Esophagus muscularis mucosa (tissue), 4 donors: ENCODE measurements around the gene PIR. TPM values are rescaled to one million over a fixed set of nuclear protein-coding genes. Genes with fewer than 3 reads are reported as not detected.

ENCODE experiments used
- DNase-seq: peaks from one replicate; pipeline ENCODE4 v3.0.0-alpha.2; 2017; ENCODE audit errors: extremely low spot score
- H3K27ac ChIP-seq, 4 donors: fragments of 200-600 bp; sonication (generic); replicated peaks in 1 of 4; 1 replicate in 3 of 4; 2 replicates in 1 of 4; pipeline ENCODE4 v1.5.1; 2016 to 2019; ENCODE audit warnings: mild to moderate bottlenecking in 1 of 4
- H3K27me3 ChIP-seq, 4 donors: fragments of 200-600 bp; sonication (generic); one replicate each; pipeline versions ENCODE4 v1.5.1 to v1.6.0; 2016 to 2019
- H3K36me3 ChIP-seq, 4 donors: fragments of 200-600 bp; sonication (generic); one replicate each; pipeline ENCODE4 v1.5.1; 2016 to 2019
- H3K4me1 ChIP-seq, 4 donors: fragments of 200-600 bp; sonication (generic); one replicate each; pipeline ENCODE4 v1.5.1; 2016 to 2019
- H3K4me3 ChIP-seq, 4 donors: fragments of 200-600 bp; sonication (generic); 1 replicate in 2 of 4; 2 replicates in 2 of 4; pipeline ENCODE4 v1.5.1; 2016 to 2019; ENCODE audit warnings: mild to moderate bottlenecking in 4 of 4, moderate library complexity in 1 of 4
- H3K9me3 ChIP-seq, 4 donors: fragments of 200-600 bp; sonication (generic); 1 replicate in 3 of 4; 2 replicates in 1 of 4; pipeline ENCODE4 v1.5.1; 2016 to 2019
- EP300 ChIP-seq: sonication (generic); formaldehyde crosslinking; IDR thresholded peaks from one replicate; pipeline ENCODE4 v1.6.1; 2017; ENCODE audit warnings: antibody characterized with exemption
- POLR2A ChIP-seq: fragments of 450-650 bp; IDR thresholded peaks from one replicate; pipeline ENCODE4 v1.6.1; 2017; ENCODE audit warnings: antibody characterized with exemption, moderate library complexity, mild to moderate bottlenecking, low read depth
- POLR2AphosphoS5 ChIP-seq, 2 donors: sonication (generic); formaldehyde crosslinking; IDR thresholded peaks; one replicate each; pipeline ENCODE4 v1.6.1; 2017; ENCODE audit warnings: antibody characterized with exemption in 2 of 2
- WGBS: methylation state at CpG from one replicate; pipeline ENCODE4 v1.1.5; 2018; 5-methylcytosine and 5-hydroxymethylcytosine counted together
- intact Hi-C: fragments of 100-400 bp; cut with DNase I; formaldehyde crosslinking; loops from one replicate; pipeline ENCODE4 v1.15.1; 2023
- total RNA-seq, 4 donors: library from RNA; depleted of rRNA; stranded (reverse); fragments of >200 nt; gene quantifications; one replicate each; pipeline versions ENCODE4 v1.1.0 to v1.2.1, GENCODE V29; 2016
- TF ChIP-seq, protein P1 (sequence below), 3 experiments: fragments of 200-600 bp in 2 of 3; fragments of 450-650 bp in 1 of 3; sonication (generic) in 2 of 3; IDR thresholded peaks; one replicate each; pipeline ENCODE4 v1.5.1; 2017 to 2019; ENCODE audit warnings: antibody characterized with exemption in 3 of 3, mild to moderate bottlenecking in 2 of 3, moderate library complexity in 1 of 3

The PIR gene
- total RNA-seq, 4 donors from 2014 or later: 12.1 to 24.9 (median 19.3) TPM

DNA sequence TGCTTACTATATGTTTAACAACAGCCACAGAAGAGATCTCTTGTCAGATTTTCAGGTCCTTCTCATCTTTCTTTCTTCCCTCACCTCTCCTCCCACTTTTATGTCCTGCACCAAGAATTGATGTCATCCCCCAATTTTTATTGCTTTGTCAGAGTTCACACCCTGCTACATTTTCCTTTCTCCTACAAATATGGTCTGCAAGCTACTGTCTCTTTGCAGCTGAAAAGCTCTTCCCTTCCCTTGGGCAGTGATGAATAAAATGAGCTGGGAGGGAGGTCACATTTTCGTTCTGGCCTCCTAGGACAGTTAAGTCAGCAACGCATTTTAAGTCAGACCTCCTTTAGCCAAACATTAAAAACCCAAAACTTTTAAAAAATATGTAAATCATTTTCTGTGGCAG lies 82.2 kb downstream of the PIR start:
- Histone ChIP-seq H3K9me3 (no peaks in the 10 kb centered on the region), H3K4me1 (no peaks in the 10 kb centered on the region), H3K27me3 (no peaks in the 10 kb centered on the region), H3K27ac (no peak overlapping the region), H3K4me3 (no peak overlapping the region), H3K36me3 (no peaks in the 10 kb centered on the region)
- TF ChIP-seq EP300 (no peak), POLR2AphosphoS5 (IDR thresholded peaks at IDR 0.05) (no peak), POLR2A (no peak)
- 71% methylated on average over 2 of the region's 2 CpGs for WGBS
- no peak for DNase-seq
- intact Hi-C loops: no loop called here

GRCh38 chrX:15410430-15410829 lies 82.7 kb downstream of the PIR start:
- Histone ChIP-seq H3K9me3 (no peaks in the 10 kb centered on the region), H3K4me3 (no peak overlapping the region), H3K27me3 (no peaks in the 10 kb centered on the region), H3K4me1 (no peaks in the 10 kb centered on the region), H3K36me3 (no peaks in the 10 kb centered on the region), H3K27ac (no peak overlapping the region)
- no peak for DNase-seq
- no peak for TF ChIP-seq POLR2AphosphoS5 (IDR thresholded peaks at IDR 0.05)
- no peak for TF ChIP-seq EP300
- TF ChIP-seq POLR2A: no peak
- TF ChIP-seq, protein P1, sequence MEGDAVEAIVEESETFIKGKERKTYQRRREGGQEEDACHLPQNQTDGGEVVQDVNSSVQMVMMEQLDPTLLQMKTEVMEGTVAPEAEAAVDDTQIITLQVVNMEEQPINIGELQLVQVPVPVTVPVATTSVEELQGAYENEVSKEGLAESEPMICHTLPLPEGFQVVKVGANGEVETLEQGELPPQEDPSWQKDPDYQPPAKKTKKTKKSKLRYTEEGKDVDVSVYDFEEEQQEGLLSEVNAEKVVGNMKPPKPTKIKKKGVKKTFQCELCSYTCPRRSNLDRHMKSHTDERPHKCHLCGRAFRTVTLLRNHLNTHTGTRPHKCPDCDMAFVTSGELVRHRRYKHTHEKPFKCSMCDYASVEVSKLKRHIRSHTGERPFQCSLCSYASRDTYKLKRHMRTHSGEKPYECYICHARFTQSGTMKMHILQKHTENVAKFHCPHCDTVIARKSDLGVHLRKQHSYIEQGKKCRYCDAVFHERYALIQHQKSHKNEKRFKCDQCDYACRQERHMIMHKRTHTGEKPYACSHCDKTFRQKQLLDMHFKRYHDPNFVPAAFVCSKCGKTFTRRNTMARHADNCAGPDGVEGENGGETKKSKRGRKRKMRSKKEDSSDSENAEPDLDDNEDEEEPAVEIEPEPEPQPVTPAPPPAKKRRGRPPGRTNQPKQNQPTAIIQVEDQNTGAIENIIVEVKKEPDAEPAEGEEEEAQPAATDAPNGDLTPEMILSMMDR (IDR thresholded peaks at IDR 0.05): no peak
- intact Hi-C loops: no loop called here

DNA sequence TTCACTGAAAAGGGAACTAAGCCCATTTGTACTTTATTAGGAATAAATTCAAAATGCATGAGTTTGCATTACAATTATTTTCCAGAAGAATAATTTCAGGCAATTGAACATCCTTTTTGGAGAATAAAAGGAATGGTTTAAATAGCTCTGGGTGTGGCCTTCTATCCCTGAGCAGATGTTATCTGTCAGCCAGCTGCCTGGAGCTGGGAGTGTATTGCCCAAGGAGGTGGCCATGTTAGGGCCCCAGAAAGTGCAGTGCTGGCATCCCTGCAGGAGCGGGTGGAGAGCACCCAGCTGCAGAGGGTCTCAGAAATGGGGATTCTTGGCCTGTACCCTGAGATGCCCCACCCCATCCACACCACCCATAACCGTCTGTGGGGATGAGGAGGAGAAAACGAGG lies 87.3 kb downstream of the PIR start:
- no peak overlapping the region for H3K27ac ChIP-seq
- intact Hi-C loops: no loop called here
- WGBS: 56% methylated on average over 3 of the region's 3 CpGs

DNA sequence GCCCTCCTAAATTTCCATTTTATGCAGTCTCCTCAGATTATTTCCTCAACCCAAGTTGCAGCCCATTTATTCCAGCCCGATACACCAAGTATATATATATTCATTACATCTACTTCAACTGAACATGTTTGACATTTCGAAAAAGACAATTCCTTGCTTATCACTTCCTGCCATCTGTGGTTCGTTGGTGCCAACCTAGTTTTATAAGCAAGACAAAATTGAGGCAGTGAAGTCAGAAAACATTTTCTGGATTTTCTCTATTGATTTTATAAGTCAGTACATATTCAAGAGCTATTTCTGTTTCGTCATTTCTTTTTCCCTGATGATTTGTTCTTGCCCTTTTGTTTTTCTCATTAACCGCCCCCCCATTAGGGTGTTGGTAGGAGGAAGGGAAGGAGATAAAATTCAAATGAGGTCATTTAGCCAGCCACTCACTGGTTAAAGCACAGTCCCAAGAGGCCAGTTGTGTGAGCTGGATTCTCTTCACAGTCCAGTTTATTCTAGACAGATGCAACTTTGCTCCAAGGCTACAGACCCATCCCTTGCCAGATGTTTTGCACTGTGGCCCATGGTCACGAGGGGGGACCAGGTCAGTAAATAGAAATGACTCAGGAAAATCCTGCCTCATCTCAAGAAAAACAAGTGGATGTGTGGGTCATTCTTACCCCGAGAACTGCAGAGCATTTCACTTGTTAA lies 88.6 kb downstream of the PIR start:
- Histone ChIP-seq H3K9me3 (no peaks in the 10 kb centered on the region), H3K27me3 (no peaks in the 10 kb centered on the region)
- 51% methylated on average over 7 of the region's 7 CpGs for WGBS

More for the DNA sequence above, 87.3 kb downstream of the PIR start:
- Histone ChIP-seq H3K4me1 (no peaks in the 10 kb centered on the region), H3K36me3 (no peaks in the 10 kb centered on the region), H3K27me3 (no peaks in the 10 kb centered on the region), H3K4me3 (no peak overlapping the region), H3K9me3 (no peaks in the 10 kb centered on the region)
- no peak for DNase-seq
- no peak for TF ChIP-seq EP300
- TF ChIP-seq, protein P1 (IDR thresholded peaks at IDR 0.05): no peak
- peak in 1 of 2 donors; percentile 18 for TF ChIP-seq POLR2AphosphoS5 (IDR thresholded peaks at IDR 0.05)
- no peak for TF ChIP-seq POLR2A

GRCh38 chrX:15401378-15401777 lies 91.8 kb downstream of the PIR start:
- TF ChIP-seq EP300: no peak
- no peak for TF ChIP-seq POLR2A
- no peak for TF ChIP-seq POLR2AphosphoS5 (IDR thresholded peaks at IDR 0.05)
- TF ChIP-seq, protein P1 (IDR thresholded peaks at IDR 0.05): no peak
- no peak for DNase-seq

More for the DNA sequence above, 88.6 kb downstream of the PIR start:
- intact Hi-C loops: no loop called here
- no peak overlapping the region for H3K27ac ChIP-seq
- no peak for TF ChIP-seq EP300
- no peak for TF ChIP-seq POLR2AphosphoS5 (IDR thresholded peaks at IDR 0.05)
- TF ChIP-seq, protein P1 (IDR thresholded peaks at IDR 0.05): no peak
- TF ChIP-seq POLR2A: no peak
- H3K36me3 ChIP-seq: no peaks in the 10 kb centered on the region
- H3K4me3 ChIP-seq: no peak overlapping the region
- no peaks in the 10 kb centered on the region for H3K4me1 ChIP-seq
- DNase-seq: no peak

More at GRCh38 chrX:15401378-15401777, 91.8 kb downstream of the PIR start:
- no peak overlapping the region for H3K4me3 ChIP-seq
- intact Hi-C loops: no loop called here
- WGBS: 35% methylated on average over 2 of the region's 2 CpGs
- no peaks in the 10 kb centered on the region for H3K27me3 ChIP-seq
- H3K9me3 ChIP-seq: no peaks in the 10 kb centered on the region
- no peak overlapping the region for H3K27ac ChIP-seq
- H3K36me3 ChIP-seq: no peaks in the 10 kb centered on the region
- no peaks in the 10 kb centered on the region for H3K4me1 ChIP-seq
